Vagina (tissue), 2 donors: ENCODE measurements around the gene CCDC170.

Experiments used
- CTCF ChIP-seq, 3 experiments: fragments of 450-650 bp in 2 of 3; fragments of 200-600 bp in 1 of 3; sonication (generic) in 1 of 3; IDR thresholded peaks; one replicate each; pipeline ENCODE4 v1.5.1; 2017 to 2019; ENCODE audit warnings: antibody characterized with exemption in 3 of 3, mild to moderate bottlenecking in 2 of 3, moderate library complexity in 2 of 3
- POLR2AphosphoS5 ChIP-seq, 2 donors: sonication (generic); formaldehyde crosslinking; IDR thresholded peaks; one replicate each; pipeline ENCODE4 v1.9.0; 2017; ENCODE audit warnings: antibody characterized with exemption in 2 of 2, mild to moderate bottlenecking in 2 of 2, low read depth in 1 of 2; ENCODE audit not compliant: insufficient read depth in 1 of 2

DNA sequence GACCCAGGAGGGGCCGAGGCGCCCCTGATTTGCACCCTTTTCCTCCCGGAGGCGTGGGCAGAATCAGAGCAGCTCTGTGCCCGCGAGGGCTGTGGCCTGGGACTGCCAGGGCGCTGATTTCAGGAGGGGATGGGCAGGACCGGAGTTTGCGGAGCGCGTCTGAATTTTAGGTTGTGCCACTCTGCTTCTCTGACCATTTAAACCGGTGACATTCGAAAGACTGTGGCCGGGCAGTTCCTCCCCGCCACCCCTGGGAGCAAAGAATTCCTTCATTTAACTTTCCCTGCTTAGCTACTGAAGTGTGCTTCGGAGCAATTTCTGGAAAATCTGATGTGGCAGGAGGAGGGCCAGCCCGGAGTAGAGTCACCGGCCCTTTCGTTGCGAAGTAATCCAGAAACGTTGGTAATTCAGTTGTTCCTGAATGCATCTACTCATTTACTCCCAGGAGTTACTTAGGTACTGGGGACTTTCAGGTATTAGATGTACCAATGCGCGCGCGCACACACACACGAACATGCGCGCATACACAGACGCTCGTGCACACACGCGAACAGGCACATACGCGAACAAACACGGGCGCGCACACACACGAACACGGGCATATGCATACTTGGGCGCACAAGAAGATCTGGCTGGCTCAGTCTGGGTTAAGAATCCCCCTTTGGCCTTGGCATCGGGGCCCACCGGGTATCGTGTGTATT, 568 bp downstream of the CCDC170 start:
- no peak for TF ChIP-seq CTCF (IDR thresholded peaks at IDR 0.05)
- TF ChIP-seq POLR2AphosphoS5 (IDR thresholded peaks at IDR 0.05; ENCODE audit: insufficient read depth in 1 of 2, low read depth in 1 of 2), result peak in 1 of 2 donors; percentile 25
